ENCODE results near the gene KLHL22.

KLHL22 gene

DNA sequence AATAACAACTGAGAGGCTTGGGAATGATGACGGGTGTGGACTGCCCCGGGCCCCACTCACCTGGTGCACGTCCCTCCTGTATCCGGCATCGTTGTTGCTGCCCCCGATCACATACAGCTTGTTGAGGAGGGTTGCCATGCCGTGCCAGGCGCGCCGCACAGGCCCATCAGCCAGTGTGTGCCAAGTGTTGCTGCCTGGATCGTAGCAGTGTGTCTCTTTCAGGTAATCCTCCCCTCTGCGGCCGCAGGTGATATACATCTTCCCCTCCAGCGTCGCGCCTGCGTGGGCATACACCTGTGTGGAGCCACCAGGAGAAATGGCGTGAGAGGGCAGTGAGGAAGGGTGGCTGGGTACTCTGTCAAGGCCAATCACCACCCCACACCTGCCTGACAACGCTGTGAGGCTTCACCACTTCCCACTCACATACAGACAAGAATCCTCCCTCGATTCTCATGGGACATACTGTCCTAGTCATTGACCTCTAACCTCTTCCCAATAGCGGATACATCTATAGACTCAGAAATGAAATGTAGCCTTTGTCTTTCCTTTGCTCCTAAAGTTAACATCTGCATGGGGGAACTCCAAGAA, 49.1 kb downstream of the KLHL22 start:
- no peak for DNase-seq (ENCODE audit: low spot score)

DNA sequence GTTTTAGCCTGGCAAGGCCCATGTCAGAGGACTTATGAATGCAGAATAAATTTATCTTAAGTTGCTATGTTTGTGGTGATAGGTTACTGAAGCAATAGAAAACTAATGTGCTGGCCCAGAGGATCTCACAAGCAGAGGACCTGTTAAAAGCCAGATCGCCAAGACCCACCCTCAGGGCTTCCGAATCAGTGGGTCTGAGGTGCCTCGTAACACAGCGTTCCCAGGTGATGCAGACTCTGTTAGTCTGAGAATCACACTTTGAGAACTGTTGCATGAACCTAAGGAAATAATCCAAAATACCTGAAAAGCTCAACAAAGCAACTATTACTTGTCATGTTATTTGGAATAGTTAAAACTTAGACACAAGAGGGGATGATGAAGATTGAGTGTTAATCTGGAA, 51.3 kb downstream of the KLHL22 start:
- no peak for DNase-seq (ENCODE audit: low spot score)

- DNase-seq (ENCODE audit: low spot score), result no peak
Measured at GRCh38 chr22:20442485-20443284, 52.9 kb downstream of the KLHL22 start.

DNA sequence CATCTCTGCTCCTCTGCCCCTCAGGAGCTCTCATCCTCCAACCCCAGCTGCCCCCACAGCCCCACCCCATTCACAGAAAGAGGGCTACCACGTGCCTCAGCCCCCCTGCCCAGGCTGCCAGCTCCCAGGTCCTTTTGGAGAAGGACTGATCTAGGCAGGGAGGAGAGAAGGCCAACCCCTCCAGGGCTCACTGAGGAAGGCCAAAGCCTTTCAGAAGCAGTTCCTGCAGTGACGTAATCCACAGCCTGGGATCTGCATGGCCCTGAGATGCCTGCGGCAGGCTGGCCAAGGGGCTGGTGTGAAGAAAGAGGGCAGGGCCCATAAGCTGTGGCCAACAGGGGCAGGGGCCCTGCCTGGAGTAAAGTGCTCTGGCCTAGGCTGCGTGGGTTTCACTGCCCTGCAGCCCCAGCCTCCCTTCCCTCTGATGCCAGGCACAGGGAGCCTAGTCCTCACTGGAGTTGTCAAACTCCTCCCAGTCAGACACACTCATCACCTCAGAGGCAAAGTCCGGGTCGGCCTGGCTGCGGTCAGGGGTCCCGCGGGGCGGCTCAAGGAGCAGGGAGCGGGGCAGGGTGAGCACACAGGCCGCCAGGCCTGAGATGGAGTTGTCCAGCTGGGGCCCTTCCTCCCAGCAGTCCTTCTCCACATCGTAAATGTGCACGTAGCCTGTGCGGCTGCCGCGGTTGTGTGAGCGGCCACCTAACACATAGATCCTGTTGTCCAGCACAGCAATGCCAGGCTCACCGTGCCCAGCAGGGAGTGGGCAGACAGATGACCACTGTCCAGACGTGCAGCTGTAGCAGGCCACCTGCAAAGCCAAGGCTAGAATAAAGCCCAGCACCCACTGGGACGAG, 53.7 kb downstream of the KLHL22 start:
- no peak for DNase-seq (ENCODE audit: low spot score)

DNA sequence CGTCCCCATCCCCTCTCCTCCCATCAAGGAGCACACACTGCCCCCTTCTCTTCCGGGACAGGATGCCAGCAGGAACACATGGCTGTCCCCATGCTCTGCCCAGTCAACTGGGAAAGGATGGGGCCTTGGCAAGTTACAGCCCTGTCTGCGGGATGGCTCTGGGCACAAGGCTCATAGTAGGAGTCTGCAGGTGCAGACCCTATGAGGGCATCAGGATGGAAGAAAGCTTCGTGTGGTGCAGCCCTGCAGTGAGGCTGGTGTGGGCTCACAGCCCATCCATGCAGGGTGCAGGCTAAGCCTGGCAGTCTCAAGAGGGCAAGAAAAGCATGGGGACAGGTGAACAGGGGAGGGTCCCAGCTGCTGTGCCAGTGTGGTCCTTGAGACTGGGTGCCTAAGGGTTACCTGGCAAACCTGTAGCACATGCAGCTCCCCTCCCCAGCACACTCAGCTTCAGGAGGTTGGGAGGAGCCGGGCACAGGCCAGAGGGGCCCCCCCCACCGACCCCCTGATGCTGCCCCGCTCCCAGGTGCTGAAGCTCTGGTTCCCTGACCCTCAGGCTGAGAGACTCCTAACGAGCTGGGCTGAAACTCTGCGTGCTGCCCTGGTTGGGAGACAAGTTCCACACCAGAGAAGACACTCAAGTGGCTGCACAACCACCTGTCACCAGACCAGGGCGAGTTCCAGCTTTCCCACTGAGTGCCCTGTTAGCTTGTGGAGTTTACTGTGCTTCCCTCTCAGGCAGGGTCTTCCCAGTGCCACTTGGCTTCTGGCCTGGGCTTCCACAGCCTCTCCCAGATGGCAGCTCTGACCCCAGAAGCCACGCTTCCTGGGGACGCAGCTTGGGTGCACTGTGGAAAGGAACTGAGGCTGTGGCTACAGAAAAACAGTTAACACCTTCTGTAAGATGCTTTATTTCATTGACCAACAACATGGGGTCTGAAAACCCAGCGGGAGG, 54.7 kb downstream of the KLHL22 start:
- DNase-seq (ENCODE audit: low spot score), result no peak

DNA sequence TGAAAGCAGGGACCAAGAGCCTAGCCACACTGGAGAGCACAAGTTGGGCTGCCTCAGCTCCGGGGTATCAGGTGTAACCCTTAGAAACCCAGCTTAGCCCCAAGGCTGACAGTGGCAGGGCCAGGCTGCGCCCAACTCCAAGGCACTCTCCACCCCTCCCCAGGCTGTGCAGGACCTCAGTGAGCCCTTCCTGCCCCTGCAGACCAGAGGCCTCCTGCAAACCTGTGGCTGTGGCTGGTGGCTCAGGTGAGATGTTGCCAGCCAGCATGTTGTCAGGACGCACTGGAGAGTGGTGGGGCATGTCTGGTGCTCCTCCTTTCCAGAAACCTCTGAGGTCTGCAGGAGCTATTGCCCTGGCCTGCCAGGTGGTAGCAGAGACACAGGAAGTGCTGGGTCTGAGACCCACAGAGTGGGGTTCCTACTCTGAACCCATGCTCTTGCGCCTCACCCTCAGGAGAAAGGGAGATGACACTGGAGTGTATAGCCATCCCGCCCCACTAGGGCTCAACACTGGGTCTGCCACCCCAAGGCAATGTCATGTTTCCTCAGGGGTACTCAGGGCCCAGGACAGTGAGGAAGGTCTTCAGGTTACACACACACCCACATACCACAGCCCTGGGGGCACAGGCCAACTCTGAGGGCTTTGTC, 55.5 kb downstream of the KLHL22 start:
- DNase-seq (ENCODE audit: low spot score), result no peak

GRCh38 chr22:20439556-20439927, 56.1 kb downstream of the KLHL22 start:
- no peak for DNase-seq (ENCODE audit: low spot score)

DNA sequence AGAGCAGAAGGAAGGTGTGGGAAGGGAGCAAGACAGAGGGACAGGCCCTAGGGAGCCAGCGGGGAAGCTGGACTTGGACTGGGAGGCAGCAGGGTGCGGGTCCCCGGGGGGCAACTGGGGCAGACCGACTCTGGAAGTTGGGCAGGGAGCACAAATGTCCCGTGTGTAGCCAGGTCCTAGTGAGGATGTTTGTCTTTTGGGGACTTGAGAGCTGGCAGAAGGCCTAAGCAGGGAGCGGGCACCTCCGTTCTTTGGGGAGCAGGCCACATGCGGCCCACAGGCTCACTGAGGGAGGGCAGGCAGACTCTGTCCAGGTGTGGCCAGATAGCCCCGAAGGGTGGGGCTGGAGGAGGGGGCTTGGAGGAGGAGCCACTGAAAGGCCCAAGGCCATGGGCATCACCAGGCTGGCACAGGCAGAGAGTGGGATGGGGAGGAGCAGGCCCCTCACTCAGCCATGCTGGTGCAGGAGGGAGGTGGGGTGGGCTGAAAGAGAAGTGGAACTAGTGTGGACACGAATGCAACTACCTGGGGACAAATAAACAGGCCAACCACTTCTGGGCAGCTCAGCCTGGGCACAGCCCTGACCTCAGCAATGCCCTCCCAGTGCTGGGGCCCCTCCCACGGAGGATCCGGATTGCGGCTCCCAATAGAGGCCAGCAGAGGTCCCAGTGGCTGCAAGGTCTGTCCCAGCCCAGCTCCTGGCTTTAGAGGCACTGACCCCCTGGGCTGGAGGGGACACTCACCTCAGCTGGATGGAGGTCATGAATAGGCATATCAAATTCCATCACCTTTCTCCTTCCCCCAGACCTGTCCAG, 56.7 kb downstream of the KLHL22 start:
- peak; percentile 84 for DNase-seq (ENCODE audit: low spot score)

DNA sequence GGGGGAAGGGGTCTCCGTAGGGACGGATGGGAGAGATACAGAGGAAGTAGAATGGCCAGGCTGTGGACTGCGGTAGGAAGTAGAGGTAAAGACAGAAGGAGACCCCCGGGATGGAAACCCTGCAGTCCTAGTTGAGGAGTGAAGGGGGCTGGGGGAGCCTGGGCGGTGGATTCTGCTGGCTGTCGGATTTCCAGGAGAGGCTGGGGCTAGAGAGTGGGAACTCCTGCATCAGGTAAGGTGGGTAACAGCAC, 57.2 kb downstream of the KLHL22 start:
- no peak for DNase-seq (ENCODE audit: low spot score)

DNA sequence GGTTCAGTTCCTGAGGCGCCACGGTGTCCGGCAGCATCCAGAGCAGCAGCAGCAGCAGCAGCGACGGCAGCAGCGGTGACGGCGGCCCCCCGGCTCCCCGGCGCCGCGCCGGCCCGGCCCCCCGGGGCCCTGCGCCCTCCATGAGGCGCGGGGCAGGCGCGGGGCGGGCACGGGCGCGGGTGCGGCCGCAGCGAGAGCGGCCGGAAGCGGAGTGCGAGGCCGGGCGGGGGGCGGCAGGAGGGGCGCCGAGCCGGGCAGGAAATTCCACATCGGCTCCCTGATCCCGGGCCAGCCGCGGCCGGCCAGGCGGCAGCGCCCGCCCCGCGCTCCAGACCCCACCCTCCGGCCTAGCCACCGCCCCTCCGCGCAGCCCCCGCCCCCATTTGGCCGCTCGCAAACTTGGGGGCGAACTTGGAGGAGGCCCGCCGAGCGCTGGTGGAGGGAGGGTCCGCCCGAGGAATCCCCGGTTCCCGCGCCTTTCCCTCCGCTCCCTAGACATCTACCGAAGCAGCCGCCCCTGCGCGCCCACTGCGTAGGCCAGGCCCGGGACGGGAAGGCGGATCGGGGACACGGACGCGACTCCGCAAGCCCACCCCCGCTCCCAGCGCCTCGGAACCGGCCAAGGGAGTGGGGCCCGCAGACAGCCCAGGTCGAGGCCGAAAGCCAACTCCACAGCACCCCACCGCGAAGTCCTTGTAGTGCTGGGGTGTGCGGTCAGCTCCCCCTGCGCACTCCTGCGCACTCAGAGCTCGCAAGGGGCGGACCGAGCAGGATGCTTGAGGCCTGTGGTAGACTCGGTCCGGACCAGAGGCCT, 57.8 kb downstream of the KLHL22 start, which contains the start of gene SCARF2:
SCARF2 (minus strand) TSS at position 213 of the 814 bp plus-strand sequence; CDS start at position 142, 71 bp downstream.
- DNase-seq (ENCODE audit: low spot score), result peak; percentile 96

GRCh38 chr22:20436768-20437612, 58.6 kb downstream of the KLHL22 start:
- DNase-seq (ENCODE audit: low spot score), result peak; percentile 76

- peak; percentile 93 for DNase-seq (ENCODE audit: low spot score)
Measured at GRCh38 chr22:20436307-20436767, 59.3 kb downstream of the KLHL22 start.

DNA sequence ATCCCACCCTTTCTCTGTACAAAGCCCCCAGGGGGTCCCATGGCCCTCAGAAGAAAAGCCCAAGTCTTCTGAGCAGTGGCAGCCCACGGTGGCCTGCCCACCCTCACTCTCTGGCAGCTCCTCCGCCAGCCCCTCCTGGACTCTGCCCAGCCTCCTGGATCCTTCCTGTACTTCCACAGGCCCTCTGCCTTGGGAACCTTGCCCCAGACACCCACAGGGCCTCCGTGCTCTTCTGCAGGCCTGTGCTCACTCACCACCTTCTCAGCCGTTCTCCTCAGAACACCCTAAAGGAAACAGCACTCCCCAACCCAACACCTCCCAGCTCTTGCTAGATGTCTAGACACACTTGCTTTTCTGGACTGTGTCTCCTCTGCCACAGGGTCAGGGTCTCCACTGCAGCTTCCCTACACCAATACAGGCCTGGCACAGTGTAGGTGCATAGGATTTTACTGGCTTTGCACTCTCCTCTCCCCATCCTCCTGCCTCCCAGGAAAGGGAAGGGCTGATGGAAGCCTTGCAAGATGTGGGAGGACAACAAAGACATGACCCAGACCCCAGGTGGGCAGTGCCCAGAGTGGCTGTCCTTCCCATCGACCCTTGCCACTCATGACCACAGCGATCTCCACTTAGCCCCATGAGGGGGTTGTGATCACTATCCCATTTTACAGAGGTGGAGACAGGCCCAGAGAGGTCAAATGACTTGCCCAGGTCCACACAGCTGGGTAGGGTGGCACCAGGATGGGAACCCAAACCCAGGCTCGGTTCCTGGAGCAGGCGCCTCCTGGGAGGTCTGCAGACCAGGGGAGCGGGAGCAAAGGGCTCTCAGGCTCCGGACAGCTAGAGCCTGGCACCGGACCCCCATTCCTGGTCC, 59.9 kb downstream of the KLHL22 start:
- DNase-seq (ENCODE audit: low spot score), result no peak

- DNase-seq (ENCODE audit: low spot score), result no peak
Measured at GRCh38 chr22:20434773-20435172, 60.8 kb downstream of the KLHL22 start.

- no peak for DNase-seq (ENCODE audit: low spot score)
Measured at GRCh38 chr22:20434264-20434751, 61.3 kb downstream of the KLHL22 start.

DNA sequence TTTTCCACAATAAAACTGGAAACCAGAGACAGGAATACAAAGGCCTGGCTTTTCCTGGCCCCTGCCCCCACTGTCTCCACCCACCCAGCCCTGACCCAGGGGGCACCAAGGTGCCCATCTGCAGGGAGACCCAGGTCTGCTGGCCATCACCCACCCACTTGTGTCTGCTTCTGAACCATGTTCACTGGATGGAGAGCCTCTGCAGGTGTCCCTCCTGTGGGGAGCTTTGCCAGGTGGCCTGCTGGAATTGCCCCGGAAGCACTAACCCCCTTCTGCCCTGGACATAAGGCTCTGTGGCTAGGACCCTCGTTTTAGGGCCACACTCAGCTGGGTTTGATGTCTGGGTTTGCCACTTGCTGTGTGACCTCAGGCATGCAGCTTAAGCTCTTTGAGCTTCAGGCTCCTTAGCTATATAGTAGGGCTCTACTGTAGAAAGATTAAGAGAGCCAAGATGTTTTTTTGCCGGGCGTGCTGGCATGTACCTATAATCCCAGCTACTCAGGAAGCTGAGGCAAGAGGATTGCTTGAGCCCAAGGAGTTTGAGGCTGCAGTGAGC, 61.8 kb downstream of the KLHL22 start:
- no peak for DNase-seq (ENCODE audit: low spot score)

DNA sequence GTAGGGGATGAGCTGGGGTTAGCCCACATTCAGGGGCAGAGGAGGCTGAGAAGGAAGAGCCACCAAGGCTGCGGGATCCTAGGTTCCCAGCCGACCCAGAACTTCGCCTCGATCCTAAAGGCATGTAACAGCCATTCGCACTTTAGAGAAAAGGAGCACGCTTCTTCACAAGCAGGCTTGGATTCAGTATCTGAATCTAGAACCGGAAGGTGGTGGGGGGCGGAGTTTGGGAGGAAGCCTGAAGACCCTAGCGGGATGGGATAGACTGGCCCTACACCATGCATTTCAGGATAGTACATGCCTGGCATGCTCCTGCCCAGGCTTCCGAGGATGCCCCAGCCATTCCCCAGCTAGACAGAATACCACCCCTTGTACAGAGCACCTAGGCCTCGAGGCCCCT, 62.4 kb downstream of the KLHL22 start:
- DNase-seq (ENCODE audit: low spot score), result no peak
